ENCODE data around the gene NMNAT2. TPM values are rescaled to one million over a fixed set of nuclear protein-coding genes. Genes with fewer than 3 reads are reported as not detected.
A peak's percentile ranks its signal among the peaks of the same experiment; 100 is the strongest.

The NMNAT2 gene
- total and polyA plus RNA-seq, 10 of the 15 experiments (the other 5 are each of a cell fraction or from before 2014, with no cell fraction given) = 0.02 to 2.0 (median 0.60) TPM

DNA sequence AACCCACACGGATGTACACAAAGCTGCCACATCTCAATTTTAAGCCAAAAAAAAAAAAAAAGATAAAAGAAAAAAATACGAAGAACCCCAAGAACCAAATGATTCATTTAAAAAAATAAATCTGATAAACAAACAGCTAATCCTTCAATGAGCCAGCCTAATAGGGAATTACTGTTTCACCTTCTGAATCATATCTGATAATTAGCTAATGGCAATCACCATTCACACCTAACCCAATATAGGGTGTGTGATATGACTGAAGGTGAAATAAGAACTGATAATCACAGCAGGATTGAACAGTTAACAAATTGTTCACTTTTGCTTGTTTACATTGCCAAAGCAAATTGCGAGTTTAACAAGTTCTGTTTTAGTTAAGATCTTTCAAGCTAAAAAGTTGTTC lies 170.7 kb downstream of the NMNAT2 start:
- no TSS peak for BruUV-seq (replicated peaks)
- Histone ChIP-seq H3K4me3 (no peak overlapping the region), H3K79me2 (ENCODE audit: control insufficient read depth, insufficient read depth, low read length) (no peaks in the 10 kb centered on the region), H3K9ac (ENCODE audit: control insufficient read depth, insufficient read depth, low read length) (no peak overlapping the region), H3K27ac (ENCODE audit: control insufficient read depth, insufficient read depth) (no peak overlapping the region), H3K27me3 (replicated peaks in 1 of 2; ENCODE audit: control insufficient read depth in 2 of 2, insufficient read depth in 2 of 2, low read length in 1 of 2) (no peaks in the 10 kb centered on the region), H3K9me3 (replicated peaks; ENCODE audit: control insufficient read depth, insufficient read depth, low read length) (no peaks in the 10 kb centered on the region; the same call in 1 of the 3 replicates), H4K20me1 (ENCODE audit: control insufficient read depth, insufficient read depth) (no peaks in the 10 kb centered on the region), H3K4me2 (ENCODE audit: control insufficient read depth, insufficient read depth) (no peak overlapping the region), H2AFZ (ENCODE audit: control insufficient read depth, low read depth, low read length) (no peak overlapping the region), H3K4me1 (ENCODE audit: control insufficient read depth, insufficient read depth, low read length) (peaks cover 7% of the 10 kb centered on the region; the same call in 1 of the 2 replicates), H3K36me3 (ENCODE audit: control insufficient read depth in 2 of 2, insufficient read depth in 2 of 2, low read length in 1 of 2) (no peaks in the 10 kb centered on the region)
- ChIA-PET SMC1A (ENCODE audit: uncharacterized antibody, unreplicated experiment) (interaction anchor here (1.0 to 3.0 kb wide), 7 partner anchors 9 to 71 kb away, joined by 3 to 16 read pairs (median 5); no protein-coding TSS in a partner anchor), POLR2A (interaction anchor here (0.7 to 1.4 kb wide), 4 partner anchors 10 to 52 kb away, joined by 3 to 5 read pairs (median 4); no protein-coding TSS in a partner anchor), CTCF (interaction anchor here (0.7 to 2.4 kb wide), 5 partner anchors 13 to 1022 kb away, joined by 3 to 9 read pairs (median 6); no protein-coding TSS in a partner anchor), RAD21 (ENCODE audit: unreplicated experiment) (interaction anchor here (1.2 to 2.5 kb wide), 3 partner anchors 19 to 31 kb away, joined by 3 to 8 read pairs (median 5); no protein-coding TSS in a partner anchor)
- WGBS (ENCODE audit: insufficient coverage, insufficient replicate concordance, low lambda C conversion rate, missing lambda C conversion rate) = 18% methylated on average over 3 of the region's 3 CpGs
- no peak for TF ChIP-seq CHD2 (IDR thresholded peaks at IDR 0.05; ENCODE audit: borderline replicate concordance, low read depth, low read length)
- no peak for TF ChIP-seq SIX5 (IDR thresholded peaks at IDR 0.05; ENCODE audit: low read depth, low read length, severe bottlenecking)
- peak; percentile 82 for TF ChIP-seq MTA2 (IDR thresholded peaks at IDR 0.05; ENCODE audit: low read depth)
- TF ChIP-seq TAF1 (IDR thresholded peaks at IDR 0.05; ENCODE audit: borderline replicate concordance, low read depth, low read length) = no peak
- TF ChIP-seq BMI1 (IDR thresholded peaks at IDR 0.05; ENCODE audit: borderline replicate concordance) = peak; percentile 30; the same call in 1 of the 2 replicates
- TF ChIP-seq PAX5 (IDR thresholded peaks at IDR 0.05; ENCODE audit: borderline replicate concordance, low read depth, low read length) = no peak
- 0 out of 2 replicates have a peak, but pooled peaks have one; percentile 15 for TF ChIP-seq IKZF1 (conservative IDR thresholded peaks at IDR 0.05)
- intact Hi-C loops (cut with micrococcal nuclease; ENCODE audit: unreplicated experiment) (no loop called here), in situ Hi-C loops (cut with MboI) (no loop called here)
- ATAC-seq (no peak), DNase-seq (ENCODE audit: low read depth, low spot score) (no peak), FAIRE-seq (no peak)

All from GM12878 (cell line).